Thyroid gland (tissue), 4 donors: ENCODE measurements around the gene GUCA2A.

Experiments
- POLR2A ChIP-seq, 2 donors: fragments of 450-650 bp; IDR thresholded peaks; one replicate each; pipeline ENCODE4 v1.6.1; 2017; ENCODE audit warnings: antibody characterized with exemption in 2 of 2, mild to moderate bottlenecking in 2 of 2, moderate library complexity in 1 of 2
- TF ChIP-seq, protein P1 (sequence below), 6 experiments: fragments of 200-600 bp in 3 of 6; fragments of 450-650 bp in 3 of 6; sonication (generic) in 3 of 6; IDR thresholded peaks; one replicate each; pipeline ENCODE4 v1.5.1; 2016 to 2019; ENCODE audit warnings: antibody characterized with exemption in 6 of 6, mild to moderate bottlenecking in 2 of 6, inconsistent platforms in 1 of 6, moderate library complexity in 1 of 6

DNA sequence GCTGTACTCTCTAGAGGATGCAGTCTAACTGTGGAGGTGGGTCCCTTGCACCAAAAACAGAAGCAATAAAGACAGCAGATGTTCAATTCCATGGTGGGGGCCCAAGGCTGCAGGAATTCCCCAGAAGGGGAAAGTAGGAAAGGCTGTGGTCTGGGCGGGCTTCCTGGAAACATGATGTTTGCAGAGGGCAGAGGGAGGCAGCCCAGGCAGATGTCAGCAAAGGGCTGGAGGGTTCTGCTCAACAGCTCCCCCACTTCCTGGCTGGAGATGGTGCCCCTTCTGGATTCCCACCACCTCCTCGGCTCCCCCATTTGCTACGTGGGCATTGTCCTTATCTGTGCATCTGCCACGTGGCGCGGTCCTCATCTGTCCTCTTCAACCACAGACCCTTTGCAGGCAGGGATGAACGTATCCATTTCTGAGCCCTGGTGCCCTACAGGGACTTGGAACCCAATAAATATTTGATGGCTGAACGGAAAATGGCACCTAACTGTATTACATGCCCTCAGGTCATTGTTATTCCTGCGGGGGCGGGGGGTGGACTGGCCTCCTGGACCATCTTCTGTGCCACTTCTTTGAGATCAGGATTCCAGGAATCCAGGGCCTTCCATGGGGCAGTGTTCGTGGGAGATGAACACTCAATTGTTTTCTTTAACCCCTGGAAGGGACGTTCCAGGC is 19.7 kb downstream of the GUCA2A start:
- TF ChIP-seq, protein P1, sequence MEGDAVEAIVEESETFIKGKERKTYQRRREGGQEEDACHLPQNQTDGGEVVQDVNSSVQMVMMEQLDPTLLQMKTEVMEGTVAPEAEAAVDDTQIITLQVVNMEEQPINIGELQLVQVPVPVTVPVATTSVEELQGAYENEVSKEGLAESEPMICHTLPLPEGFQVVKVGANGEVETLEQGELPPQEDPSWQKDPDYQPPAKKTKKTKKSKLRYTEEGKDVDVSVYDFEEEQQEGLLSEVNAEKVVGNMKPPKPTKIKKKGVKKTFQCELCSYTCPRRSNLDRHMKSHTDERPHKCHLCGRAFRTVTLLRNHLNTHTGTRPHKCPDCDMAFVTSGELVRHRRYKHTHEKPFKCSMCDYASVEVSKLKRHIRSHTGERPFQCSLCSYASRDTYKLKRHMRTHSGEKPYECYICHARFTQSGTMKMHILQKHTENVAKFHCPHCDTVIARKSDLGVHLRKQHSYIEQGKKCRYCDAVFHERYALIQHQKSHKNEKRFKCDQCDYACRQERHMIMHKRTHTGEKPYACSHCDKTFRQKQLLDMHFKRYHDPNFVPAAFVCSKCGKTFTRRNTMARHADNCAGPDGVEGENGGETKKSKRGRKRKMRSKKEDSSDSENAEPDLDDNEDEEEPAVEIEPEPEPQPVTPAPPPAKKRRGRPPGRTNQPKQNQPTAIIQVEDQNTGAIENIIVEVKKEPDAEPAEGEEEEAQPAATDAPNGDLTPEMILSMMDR (IDR thresholded peaks at IDR 0.05) = no peak
- no peak for TF ChIP-seq POLR2A (IDR thresholded peaks at IDR 0.05)
